KMS-11 (cell line): ENCODE results near the gene KIRREL1.

Experiments
- H2AFZ ChIP-seq: fragments of 200-600 bp; sonication (generic); 2 replicates; pipeline ENCODE4 v1.6.1; 2016; ENCODE audit warnings: antibody characterized with exemption, mixed run types, low read depth
- H3K27ac ChIP-seq: fragments of 200-600 bp; sonication (generic); 2 replicates; pipeline ENCODE4 v1.6.1; 2016; ENCODE audit warnings: mild to moderate bottlenecking, mixed run types
- H3K27me3 ChIP-seq: fragments of 200-600 bp; sonication (generic); 2 replicates; pipeline ENCODE4 v1.6.1; 2017; ENCODE audit warnings: mild to moderate bottlenecking, low read depth, mixed run types, moderate library complexity; ENCODE audit not compliant: insufficient read depth
- H3K36me3 ChIP-seq: fragments of 200-600 bp; sonication (generic); 2 replicates; pipeline ENCODE4 v1.6.1; 2017; ENCODE audit warnings: mild to moderate bottlenecking, mixed run types; ENCODE audit not compliant: insufficient read depth
- H3K4me1 ChIP-seq: fragments of 200-600 bp; sonication (generic); 2 replicates; pipeline ENCODE4 v1.6.1; 2016; ENCODE audit warnings: mild to moderate bottlenecking, low read depth, mixed run types; ENCODE audit not compliant: poor library complexity, severe bottlenecking
- H3K4me2 ChIP-seq: fragments of 200-600 bp; sonication (generic); 2 replicates; pipeline ENCODE4 v1.7.0; 2016; ENCODE audit warnings: mild to moderate bottlenecking, mixed run types
- H3K4me3 ChIP-seq: fragments of 200-600 bp; sonication (generic); IDR thresholded peaks from 2 replicates; pipeline ENCODE4 v1.6.1; 2017; ENCODE audit warnings: low read depth, low read length, mixed read lengths; ENCODE audit not compliant: insufficient read depth
- H3K79me2 ChIP-seq: fragments of 200-600 bp; sonication (generic); 2 replicates; pipeline ENCODE4 v1.6.1; 2016; ENCODE audit warnings: low read depth, mixed run types; ENCODE audit not compliant: insufficient read depth
- H3K9ac ChIP-seq: fragments of 200-600 bp; sonication (generic); 2 replicates; pipeline ENCODE4 v1.6.1; 2016; ENCODE audit warnings: mild to moderate bottlenecking, mixed run types
- H4K20me1 ChIP-seq: fragments of 200-600 bp; sonication (generic); 2 replicates; pipeline ENCODE4 v1.6.1; 2016; ENCODE audit warnings: mild to moderate bottlenecking, mixed run types; ENCODE audit not compliant: insufficient read depth
- TF ChIP-seq, protein P1 (sequence below): fragments of 200-600 bp; sonication (generic); conservative IDR thresholded peaks from 2 replicates; pipeline ENCODE4 v1.6.1; 2017; ENCODE audit warnings: low read depth, mild to moderate bottlenecking, antibody characterized with exemption, low read length, moderate library complexity, mixed read lengths

The KIRREL1 gene

DNA sequence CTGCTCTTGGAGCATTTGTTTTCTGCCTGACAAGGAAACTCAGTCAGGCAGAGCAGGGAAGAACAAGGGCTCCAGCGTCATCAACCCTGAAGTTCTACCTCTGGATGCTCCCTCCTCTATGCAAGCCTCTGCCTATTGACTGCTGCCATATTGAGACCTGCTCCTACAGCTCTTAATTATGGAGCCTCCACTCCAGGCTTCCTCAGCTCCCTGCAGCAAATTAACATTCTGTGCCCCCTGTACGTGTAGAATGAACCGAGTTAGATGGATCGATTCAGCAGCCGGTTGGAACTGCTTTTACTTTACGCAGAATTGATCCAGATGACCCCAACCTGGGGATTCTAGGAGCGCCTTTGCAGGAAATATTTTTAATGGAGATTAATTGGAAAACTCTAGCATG, 68.7 kb downstream of the KIRREL1 start:
- no peaks in the 10 kb centered on the region for H3K27me3 ChIP-seq
- H3K4me1 ChIP-seq = no peaks in the 10 kb centered on the region
- H3K79me2 ChIP-seq = no peaks in the 10 kb centered on the region
- no peak overlapping the region for H3K4me3 ChIP-seq
- no peaks in the 10 kb centered on the region for H3K36me3 ChIP-seq
- no peak overlapping the region for H3K9ac ChIP-seq
- H3K4me2 ChIP-seq = no peak overlapping the region
- TF ChIP-seq, protein P1, sequence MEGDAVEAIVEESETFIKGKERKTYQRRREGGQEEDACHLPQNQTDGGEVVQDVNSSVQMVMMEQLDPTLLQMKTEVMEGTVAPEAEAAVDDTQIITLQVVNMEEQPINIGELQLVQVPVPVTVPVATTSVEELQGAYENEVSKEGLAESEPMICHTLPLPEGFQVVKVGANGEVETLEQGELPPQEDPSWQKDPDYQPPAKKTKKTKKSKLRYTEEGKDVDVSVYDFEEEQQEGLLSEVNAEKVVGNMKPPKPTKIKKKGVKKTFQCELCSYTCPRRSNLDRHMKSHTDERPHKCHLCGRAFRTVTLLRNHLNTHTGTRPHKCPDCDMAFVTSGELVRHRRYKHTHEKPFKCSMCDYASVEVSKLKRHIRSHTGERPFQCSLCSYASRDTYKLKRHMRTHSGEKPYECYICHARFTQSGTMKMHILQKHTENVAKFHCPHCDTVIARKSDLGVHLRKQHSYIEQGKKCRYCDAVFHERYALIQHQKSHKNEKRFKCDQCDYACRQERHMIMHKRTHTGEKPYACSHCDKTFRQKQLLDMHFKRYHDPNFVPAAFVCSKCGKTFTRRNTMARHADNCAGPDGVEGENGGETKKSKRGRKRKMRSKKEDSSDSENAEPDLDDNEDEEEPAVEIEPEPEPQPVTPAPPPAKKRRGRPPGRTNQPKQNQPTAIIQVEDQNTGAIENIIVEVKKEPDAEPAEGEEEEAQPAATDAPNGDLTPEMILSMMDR = no peak
- no peak overlapping the region for H2AFZ ChIP-seq
- H3K27ac ChIP-seq = no peak overlapping the region
- H4K20me1 ChIP-seq = no peaks in the 10 kb centered on the region

DNA sequence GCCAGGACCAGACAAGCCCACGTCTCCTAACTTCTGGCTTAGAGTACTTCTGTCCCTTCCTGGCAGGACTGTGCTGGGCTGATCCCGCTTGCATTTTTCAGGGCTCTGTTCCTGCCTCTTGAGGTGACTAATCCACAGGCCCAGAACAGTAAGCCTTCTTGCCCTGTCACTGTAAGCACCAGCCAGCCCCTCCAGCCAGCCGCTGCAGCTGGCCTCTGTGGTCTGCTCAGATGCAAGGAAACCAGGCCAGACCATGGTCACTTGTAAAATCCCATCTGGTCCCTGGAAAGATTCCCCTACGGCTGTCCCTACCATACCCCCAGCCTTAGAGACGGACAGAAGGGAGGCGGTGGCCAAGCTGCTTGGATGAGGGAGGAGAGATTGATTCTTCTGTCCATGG, 74.2 kb downstream of the KIRREL1 start:
- no peaks in the 10 kb centered on the region for H3K36me3 ChIP-seq
- H2AFZ ChIP-seq = no peak overlapping the region

DNA sequence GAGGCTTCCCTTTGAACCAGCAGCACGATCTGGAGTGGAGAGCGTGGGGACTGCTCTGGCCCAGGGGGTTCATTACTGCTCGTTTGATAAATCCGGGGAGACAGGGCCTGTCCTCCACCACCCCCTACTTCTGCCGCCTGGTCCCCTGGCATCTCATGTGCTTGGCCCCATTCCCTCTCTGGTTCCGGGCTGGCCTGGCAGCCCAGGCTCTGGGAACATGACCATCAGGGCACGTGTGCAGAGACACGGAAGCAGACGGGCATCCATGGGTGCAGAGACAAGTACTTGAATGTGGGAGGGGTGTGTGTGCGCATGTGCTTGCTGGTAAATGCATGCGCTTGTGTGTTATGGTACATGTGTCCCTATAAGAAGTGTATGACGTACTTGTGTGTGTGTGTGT, 75.5 kb downstream of the KIRREL1 start:
- Histone ChIP-seq H3K36me3 (no peaks in the 10 kb centered on the region), H3K4me1 (no peaks in the 10 kb centered on the region), H4K20me1 (no peaks in the 10 kb centered on the region), H2AFZ (no peak overlapping the region), H3K79me2 (no peaks in the 10 kb centered on the region), H3K9ac (no peak overlapping the region), H3K27me3 (no peaks in the 10 kb centered on the region; the same call in 1 of the 2 replicates), H3K4me2 (no peak overlapping the region), H3K27ac (no peak overlapping the region), H3K4me3 (no peak overlapping the region)
- TF ChIP-seq, protein P1 = no peak

More for the DNA sequence above, 74.2 kb downstream of the KIRREL1 start:
- H3K4me1 ChIP-seq = no peaks in the 10 kb centered on the region
- no peak overlapping the region for H3K9ac ChIP-seq
- no peaks in the 10 kb centered on the region for H3K79me2 ChIP-seq
- H3K4me2 ChIP-seq = no peak overlapping the region
- H3K27ac ChIP-seq = no peak overlapping the region
- TF ChIP-seq, protein P1 = no peak
- no peak overlapping the region for H3K4me3 ChIP-seq
- no peaks in the 10 kb centered on the region for H4K20me1 ChIP-seq
- H3K27me3 ChIP-seq = no peaks in the 10 kb centered on the region; the same call in 1 of the 2 replicates

DNA sequence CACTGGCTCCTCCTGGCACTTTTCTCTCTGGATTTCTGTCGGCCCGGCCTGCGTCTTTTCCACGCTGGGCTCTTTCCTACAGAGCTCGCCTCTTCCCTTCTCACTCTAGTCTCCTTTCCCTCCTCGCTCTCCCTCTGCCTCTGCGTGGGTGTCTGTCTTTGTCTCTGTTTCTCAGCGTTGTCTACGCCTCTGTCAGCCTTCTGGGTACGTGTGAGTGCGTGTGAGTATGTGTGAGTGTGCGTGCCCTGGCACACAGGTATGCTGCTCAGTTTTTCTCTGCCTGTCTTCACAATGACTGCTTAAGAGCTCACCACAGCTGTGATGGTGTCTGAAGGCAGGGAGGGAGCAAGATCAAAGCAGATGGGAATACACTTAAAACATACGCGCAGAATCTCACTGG, 77.7 kb downstream of the KIRREL1 start:
- Histone ChIP-seq H4K20me1 (no peaks in the 10 kb centered on the region), H2AFZ (no peak overlapping the region), H3K36me3 (no peaks in the 10 kb centered on the region), H3K27ac (no peak overlapping the region), H3K4me1 (no peaks in the 10 kb centered on the region), H3K79me2 (no peaks in the 10 kb centered on the region), H3K9ac (no peak overlapping the region), H3K4me3 (no peak overlapping the region), H3K4me2 (no peak overlapping the region), H3K27me3 (no peaks in the 10 kb centered on the region; the same call in 1 of the 2 replicates)
- TF ChIP-seq, protein P1 = no peak
